ENCODE data around the gene NKX2-1.
A peak's percentile ranks its signal among the peaks of the same experiment; 100 is the strongest.
"Not testable (repeated sequence)": the region's sequence is repeated elsewhere in the genome, so short reads cannot be mapped to it uniquely, and the experiment has no call there.

Gene NKX2-1

DNA sequence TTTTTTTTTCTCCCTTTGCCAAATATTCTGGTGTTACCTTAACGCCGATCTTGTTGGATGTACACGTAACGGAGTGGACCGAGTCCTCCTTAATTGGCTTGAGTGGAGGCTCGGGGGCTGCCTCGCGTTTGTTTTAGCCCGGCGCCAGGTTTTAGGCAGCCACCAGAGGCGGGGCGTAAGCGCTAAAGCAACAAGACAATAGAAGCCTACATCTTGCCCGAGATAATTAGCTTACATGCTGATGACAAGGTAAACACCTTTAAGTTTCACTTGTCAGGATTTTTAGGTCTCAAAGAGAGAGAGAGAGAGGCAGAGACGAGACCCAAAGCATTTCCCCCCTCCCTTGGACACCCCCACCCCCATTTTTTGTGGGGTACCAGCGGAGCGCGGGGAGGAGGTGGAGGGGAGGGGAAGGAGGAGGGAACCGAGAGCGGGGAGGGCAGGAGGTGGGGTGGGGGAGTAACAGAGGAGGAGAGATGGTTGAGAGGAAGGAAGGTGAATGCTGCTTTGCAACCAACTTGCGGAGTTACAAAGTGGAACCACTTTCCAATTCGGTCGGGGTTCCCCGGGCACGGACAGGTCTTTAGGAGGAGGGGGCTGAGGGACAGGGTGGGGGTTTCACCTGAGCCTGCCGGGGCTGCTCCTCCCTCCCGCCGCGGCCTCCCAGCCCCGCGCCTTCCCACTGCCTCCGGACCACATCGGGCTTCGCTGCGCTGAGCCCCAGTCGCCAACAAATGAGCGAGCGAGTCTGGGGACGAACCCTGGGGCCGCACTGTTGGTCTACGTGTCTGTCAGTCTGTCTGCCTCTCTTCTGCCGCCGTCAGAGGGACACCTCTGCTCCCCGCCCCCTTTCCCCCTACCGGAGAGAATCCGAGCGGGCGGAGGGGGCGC lies at the start of gene NKX2-1:
Gene NKX2-1 (minus strand): TSS at position 802 of the 891 bp plus-strand sequence. CDS start 103 bp downstream, at position 699.
- DNase-seq = no peak

DNA sequence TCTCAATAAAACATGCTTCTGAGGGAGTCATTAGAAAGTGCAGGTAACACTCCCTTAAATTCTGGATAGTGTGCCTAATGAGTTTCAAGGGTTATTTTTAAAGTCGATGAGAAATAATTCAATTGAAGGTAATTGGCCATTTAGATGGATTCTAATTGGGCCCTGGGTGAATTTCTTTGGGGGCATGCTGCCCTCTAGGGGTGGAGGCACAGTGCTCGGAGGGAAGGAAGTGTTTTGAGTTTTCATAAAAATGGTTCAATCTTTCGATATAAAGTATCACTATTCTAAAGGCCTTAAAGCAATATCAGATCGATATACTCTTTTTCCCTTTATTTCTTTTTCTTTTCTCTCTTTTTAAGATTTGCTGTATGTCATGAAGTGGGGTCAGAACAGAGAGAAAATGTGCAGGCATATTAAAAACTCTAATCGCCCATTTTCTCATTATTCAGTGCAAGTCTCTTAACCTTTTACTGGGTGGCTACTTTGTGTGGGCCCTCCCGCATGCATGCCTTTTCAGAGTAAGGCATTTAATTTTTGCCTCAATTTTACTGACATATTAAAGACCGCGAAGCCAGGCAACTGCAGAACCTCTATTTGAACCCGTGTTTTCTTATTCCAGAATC lies 36.9 kb upstream of the NKX2-1 start:
- DNase-seq = peak; percentile 5

DNA sequence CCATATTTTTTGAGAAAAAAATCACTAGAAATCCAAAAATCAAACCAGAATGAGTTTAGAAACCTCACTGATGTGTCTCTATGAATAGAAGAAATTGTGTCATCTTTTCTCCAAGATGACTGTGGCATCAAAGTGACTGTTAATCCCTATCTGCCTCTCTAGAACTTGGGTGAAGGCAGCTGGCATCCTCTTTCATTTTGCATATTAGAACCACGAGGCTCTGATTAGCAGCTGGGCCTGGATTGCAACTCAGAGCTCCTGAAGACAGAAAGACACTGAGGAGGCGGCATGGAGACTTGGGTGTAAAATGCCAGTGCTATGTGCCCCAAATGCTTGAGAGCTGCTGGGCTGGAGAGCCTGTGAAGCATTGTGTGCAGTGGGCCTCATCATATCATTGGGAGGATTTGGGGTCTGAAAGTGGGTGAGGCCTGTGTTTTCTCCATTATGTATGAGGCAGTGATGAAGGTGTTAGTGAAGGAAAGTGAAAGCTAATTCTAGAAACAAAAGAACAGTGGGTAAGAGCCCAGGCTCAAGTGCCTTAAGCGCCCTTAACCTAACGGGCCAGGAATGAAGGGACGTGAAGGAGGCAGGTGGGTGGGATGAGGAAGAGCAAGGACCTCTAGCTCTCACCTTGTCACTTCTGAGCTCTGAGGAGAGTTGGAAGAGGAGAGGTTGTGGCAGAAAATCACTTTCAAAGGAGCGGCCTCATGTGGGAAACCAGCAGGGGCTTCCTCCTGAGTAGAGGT lies 36.1 kb upstream of the NKX2-1 start:
- no peak for DNase-seq

GRCh38 chr14:36553656-36554260 lies 33.7 kb upstream of the NKX2-1 start:
- DNase-seq = no peak

DNA sequence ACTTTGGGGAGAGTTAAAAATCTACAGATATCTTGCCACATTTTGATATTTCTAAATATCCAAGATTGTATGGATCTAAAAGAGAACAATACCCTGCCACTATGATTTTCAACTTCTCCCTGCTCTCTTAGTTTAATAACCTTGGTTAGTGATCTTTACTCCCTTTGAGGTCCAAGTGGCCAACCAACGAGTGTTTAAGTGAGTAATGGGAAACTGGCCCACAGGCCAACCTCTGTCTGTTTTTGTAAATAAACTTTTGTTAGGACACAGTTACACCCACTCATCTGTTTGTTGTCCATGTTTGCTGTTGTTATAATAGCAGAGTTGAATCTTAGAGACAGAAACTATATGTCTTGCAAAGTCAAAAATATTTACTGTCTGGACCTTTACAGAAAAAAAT lies 30.9 kb upstream of the NKX2-1 start:
- DNase-seq = no peak

GRCh38 chr14:36544280-36544679 lies 24.2 kb upstream of the NKX2-1 start:
- not testable (repeated sequence) for DNase-seq

DNA sequence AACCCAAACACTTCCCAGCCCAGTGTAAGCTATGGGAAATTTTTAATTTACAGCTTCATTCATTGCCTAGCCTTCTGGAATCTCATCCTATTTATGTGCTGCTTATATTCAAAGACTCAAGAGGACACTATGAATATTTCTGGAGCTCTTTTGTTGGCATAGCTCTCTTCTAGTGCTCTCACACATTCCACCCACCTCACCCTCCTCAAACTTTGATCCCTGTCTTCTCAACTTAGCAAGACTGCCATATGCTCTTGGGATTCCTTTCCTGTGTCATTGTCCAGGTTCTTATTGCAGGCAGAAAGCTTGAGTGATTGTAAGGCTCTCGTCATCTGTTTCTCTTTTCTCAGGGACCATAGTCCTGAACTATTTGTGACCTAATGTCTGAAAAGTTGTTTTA lies 18.0 kb upstream of the NKX2-1 start:
- no peak for DNase-seq

- no peak for DNase-seq
These were observed 9.0 kb upstream of the NKX2-1 start for GRCh38 chr14:36529062-36529461.

GRCh38 chr14:36525746-36526099 lies 5.7 kb upstream of the NKX2-1 start:
- no peak for DNase-seq

GRCh38 chr14:36524874-36525745 lies 5.1 kb upstream of the NKX2-1 start:
- DNase-seq = no peak

DNA sequence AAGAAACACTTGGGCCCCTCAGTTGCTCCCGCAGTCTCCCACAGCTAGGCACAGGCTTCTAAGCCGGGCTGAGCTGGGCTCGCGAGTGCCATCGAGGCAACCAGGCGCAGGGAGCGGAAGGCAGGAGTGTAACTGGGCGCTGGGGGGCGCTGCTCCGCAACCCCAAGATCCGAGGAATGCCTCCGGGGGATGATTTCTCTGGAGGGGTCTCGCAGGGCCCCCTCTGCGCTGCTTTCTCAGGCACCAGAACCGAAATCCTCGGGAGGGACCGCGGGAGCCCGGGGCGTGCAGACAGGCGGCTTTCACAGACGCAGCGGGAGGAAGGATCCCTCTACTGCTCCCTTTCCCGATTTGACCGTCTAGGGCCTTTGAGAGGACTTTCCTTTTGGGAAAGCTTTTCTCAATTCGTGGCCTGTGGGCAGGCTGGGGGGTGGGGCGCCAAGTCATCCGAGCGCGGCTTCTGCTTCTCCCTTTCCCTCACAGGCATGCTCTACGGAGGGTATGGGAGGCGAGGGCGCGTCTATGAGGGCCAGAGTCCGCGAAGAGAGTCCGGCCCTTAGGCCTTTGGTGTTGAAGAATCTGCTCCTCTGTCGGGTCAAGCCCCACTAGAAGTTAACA lies 4.3 kb upstream of the NKX2-1 start:
- no peak for DNase-seq

DNA sequence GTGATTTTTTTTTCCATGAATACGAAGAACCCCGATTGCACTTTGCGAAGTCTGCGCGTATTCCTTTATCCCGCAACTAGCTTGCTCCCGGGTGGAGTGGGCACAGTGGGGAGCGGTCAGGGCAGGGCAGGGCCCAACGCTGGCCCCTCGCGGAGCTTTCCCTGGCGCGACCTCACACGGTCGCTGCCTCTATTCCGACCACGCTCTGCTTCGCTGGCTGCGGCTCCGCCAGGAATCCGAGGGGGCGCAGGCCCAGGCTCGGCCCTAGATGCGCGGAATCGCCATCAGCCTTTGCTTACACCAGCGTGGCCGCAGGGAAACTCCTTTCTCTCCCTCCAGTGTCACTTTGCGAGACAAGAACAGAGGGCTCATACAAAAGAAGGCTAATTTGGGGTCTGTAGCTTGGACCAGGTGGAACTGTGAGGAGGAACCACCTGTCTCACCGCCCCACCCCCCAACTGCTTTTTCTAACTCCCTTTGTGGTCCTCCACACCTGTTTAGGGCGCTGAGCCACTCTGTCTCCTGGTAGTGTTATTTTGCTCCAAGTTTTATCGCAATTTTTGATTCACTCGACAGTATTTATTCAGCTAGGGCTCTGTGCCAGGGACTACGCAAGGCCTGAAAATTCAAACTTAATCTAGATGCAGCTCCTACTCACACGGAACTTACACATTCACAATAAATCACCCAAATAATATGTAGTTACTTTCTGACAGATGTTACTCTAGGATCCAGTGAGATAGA lies 3.1 kb upstream of the NKX2-1 start:
- DNase-seq = no peak

DNA sequence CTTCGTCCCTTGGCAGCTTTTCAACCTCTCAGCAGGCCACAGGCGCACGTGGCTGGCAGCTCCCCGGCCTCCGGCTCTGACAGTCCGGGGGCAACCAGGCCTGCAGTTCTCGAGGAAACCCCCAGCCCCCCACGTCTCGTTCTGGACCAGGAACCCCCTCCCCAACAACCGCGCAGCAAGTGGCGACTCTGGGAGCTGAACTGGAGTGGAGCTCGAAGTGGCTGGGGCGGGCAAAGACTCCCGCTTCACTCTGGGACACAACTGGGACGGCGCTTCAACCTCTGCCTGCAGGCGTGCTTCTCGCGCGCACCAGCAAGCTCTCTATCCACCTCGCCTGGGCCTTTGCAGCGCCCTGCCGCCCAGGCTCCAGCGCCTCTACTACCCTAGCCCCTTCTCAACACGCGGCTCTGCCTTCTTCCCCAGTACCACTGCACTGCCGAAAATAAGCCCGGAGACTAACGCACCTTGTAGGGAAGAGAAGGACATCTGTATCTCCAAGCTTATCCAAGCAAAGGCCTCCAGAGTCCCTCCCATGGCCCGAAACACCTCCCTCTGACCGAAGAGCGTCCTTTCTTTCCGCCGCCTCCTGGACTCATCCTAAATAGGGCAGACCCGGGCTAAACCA lies 2.4 kb upstream of the NKX2-1 start:
- no peak for DNase-seq

DNA sequence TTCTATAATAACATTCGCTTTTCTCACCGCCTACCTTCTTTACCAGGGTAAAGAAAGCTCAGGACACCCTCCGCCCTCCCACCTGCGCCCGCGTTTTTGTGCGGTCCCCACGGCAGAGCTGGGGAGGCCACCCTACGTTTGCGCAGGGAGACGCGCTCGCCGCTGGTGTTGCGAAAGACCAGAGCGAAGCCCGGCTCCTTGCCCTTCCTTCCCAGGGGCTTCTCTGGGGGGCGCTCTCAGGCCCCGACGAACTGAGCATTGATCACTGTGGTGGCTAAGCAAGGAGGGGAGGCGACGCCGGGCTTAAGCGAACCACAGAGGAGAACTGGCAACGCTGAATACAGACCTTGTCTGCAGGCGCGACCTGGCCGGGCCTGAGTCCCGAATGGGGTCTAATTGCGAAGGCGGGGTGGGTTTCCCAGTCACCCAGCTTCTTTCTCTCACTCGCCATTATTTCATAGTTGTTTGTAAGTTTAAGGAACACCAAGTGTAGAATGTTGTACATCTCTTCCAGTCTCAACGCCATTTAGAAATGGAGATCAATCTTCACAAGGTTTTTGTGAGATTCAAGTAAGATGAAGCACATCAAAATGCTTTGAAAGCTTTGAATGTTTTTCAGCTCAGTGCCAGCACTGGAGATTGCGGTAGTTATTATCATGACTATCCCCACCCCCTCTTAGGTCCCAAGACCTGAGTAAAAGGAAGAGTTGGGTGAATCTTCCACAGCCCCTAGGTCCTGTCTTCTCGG lies 1.7 kb upstream of the NKX2-1 start:
- no peak for DNase-seq

DNA sequence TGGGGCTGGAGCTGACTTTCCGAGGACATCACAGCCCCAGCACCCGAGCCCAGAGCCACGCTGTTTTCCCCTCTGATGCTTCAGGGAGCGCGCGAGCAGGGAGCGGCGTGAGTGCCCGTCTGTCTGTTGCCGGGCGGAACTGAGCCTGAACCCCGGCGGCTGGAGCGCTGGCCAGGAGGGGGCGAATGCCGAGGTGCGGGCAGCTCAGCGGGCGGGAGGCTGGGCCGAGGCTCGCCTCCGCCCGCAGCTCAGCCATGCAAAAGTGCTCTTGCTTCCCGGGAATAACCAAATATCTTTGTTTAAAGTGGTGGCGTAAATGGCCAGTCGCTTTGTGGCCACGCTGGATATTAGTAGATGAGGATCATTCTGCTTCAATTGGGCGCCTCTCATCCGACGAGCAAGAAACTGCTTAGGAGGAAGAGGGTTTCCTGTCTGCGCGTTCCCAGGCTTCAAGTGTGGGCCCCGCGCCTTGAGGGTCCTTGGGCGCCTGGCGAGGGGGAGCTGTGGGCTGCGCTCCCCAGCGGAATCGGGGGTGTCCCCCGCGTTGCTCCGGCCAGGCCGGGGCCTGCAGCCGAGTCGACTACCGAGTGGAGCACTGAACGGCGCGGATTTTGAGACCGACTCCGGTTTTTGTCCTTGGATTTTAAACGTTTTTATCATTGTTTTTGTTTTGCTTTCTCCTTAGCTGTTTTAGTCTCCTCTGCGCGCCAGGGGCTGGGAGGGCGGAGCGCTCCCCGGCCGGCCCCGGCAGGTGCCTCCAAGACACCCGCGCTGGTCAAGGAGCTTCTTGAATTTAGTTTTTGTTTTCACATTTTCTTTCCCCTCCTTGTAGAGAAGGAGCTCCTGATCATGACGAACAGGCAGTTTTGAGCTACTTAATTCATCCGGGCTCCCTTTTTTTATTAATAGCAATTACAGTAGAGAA lies 831 bp upstream of the NKX2-1 start:
- no peak for DNase-seq

DNA sequence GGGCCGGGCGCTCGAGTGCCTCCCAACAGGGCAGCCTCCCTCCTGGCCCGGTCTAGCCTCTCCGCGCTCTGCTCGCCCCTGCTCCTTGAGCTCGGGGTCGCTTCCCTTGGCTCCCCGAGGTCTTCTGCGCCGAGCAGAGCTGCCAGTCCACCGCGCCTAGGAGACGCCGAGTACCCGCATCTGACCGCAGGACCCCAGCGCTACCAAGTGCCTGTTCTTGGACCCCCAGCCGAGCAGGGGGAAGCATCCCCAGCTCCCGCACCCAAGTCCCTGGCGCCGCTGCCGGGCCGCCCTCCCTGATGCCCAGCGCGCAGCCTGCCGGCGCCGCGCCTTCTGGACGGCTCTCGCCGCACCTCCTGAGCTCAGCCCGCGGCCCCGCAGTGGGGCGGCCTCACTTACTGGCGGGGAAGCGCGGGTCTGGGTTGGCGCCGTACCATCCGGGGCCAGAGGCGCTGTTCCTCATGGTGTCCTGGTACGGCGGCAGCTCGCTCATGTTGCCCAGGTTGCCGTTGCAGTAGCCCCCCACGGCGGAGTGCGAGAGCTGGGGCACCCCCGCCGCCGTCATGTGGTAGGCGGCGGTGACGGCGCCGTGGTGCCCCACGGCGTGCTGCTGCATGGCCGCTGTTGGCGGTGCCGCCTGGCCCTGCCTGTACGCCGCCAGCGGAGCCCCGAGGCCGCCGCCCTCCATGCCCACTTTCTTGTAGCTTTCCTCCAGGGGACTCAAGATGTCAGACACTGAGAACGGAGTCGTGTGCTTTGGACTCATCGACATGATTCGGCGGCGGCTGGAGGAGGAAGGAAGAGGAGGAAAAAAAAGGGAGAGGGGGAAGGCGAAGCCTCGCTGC lies 1.2 kb downstream of the NKX2-1 start:
- no peak for DNase-seq

- no peak for DNase-seq
These were observed 1.9 kb downstream of the NKX2-1 start for GRCh38 chr14:36518031-36518585.
